ENCODE data around the gene LRRTM3.

LRRTM3 gene

GRCh38 chr10:67127441-67127840 lies 201.6 kb downstream of the LRRTM3 start:
- no peak for DNase-seq (ENCODE audit: low read depth)

- no peak for DNase-seq (ENCODE audit: low read depth)
These were observed 214.8 kb downstream of the LRRTM3 start for GRCh38 chr10:67140641-67141040.

- DNase-seq (ENCODE audit: low read depth) = no peak
These were observed 215.5 kb downstream of the LRRTM3 start for GRCh38 chr10:67141300-67141699.

- DNase-seq (ENCODE audit: low read depth) = no peak
These were observed 218.7 kb downstream of the LRRTM3 start for GRCh38 chr10:67144530-67144929.
